Karpas-422 (cell line): ENCODE measurements around the gene TPSD1. TPM values are rescaled to one million over a fixed set of nuclear protein-coding genes. Genes with fewer than 3 reads are reported as not detected.
A peak's percentile ranks its signal among the peaks of the same experiment; 100 is the strongest.
"Not testable (repeated sequence)": the region's sequence is repeated elsewhere in the genome, so short reads cannot be mapped to it uniquely, and the experiment has no call there.

Source experiments
- DNase-seq: peaks from one replicate; pipeline ENCODE4 v3.0.0-alpha.2; 2015
- H2AFZ ChIP-seq: fragments of 200-600 bp; sonication (generic); 2 replicates; pipeline ENCODE4 v1.6.1; 2014; ENCODE audit warnings: antibody characterized with exemption, low read length, mixed read lengths
- H3K27ac ChIP-seq: fragments of 200-600 bp; sonication (generic); 2 replicates; pipeline ENCODE4 v1.5.1; 2014; ENCODE audit warnings: mild to moderate bottlenecking, low read length, moderate library complexity
- H3K27me3 ChIP-seq: fragments of 200-600 bp; sonication (generic); 2 replicates; pipeline ENCODE4 v1.6.1; 2014; ENCODE audit warnings: low read length, mixed read lengths
- H3K36me3 ChIP-seq: fragments of 200-600 bp; sonication (generic); 2 replicates; pipeline ENCODE4 v1.6.1; 2014; ENCODE audit warnings: low read length, mixed read lengths; ENCODE audit not compliant: insufficient read depth
- H3K4me1 ChIP-seq: fragments of 200-600 bp; sonication (generic); 2 replicates; pipeline ENCODE4 v1.6.1; 2014; ENCODE audit warnings: mild to moderate bottlenecking, low read length, mixed read lengths
- H3K4me2 ChIP-seq: fragments of 200-600 bp; sonication (generic); 2 replicates; pipeline ENCODE4 v1.6.1; 2014; ENCODE audit warnings: low read length, low read depth, mild to moderate bottlenecking; ENCODE audit not compliant: poor library complexity, severe bottlenecking
- H3K4me3 ChIP-seq: fragments of 200-600 bp; sonication (generic); 2 replicates; pipeline ENCODE4 v1.5.1; 2014; ENCODE audit warnings: mild to moderate bottlenecking, antibody characterized with exemption, low read length, mixed read lengths
- H3K79me2 ChIP-seq: fragments of 200-600 bp; sonication (generic); 2 replicates; pipeline ENCODE4 v1.6.1; 2014; ENCODE audit warnings: mild to moderate bottlenecking, low read length, mixed read lengths
- H3K9ac ChIP-seq: fragments of 200-600 bp; sonication (generic); 2 replicates; pipeline ENCODE4 v1.6.0; 2014; ENCODE audit warnings: low read length
- H3K9me2 ChIP-seq: fragments of 200-600 bp; sonication (generic), shearing (Covaris generic); replicated peaks from 2 replicates; pipeline ENCODE4 v1.6.0; 2014; ENCODE audit warnings: mild to moderate bottlenecking, low read length, moderate library complexity; ENCODE audit not compliant: insufficient read depth
- H3K9me3 ChIP-seq: fragments of 300-700, 200-600 bp; sonication (generic); 2 replicates; pipeline ENCODE4 v1.6.1; 2014; ENCODE audit warnings: low read length, mixed read lengths
- H4K20me1 ChIP-seq: fragments of 200-600 bp; sonication (generic); 2 replicates; pipeline ENCODE4 v1.6.1; 2014; ENCODE audit warnings: mild to moderate bottlenecking, antibody characterized with exemption, low read length, low read depth; ENCODE audit not compliant: insufficient read depth
- total RNA-seq: library from RNA; depleted of rRNA; stranded (reverse); fragments of >200 nt; shearing (Covaris generic); gene quantifications from 2 replicates; pipeline ENCODE4 v1.2.3, GENCODE V29; 2014; ENCODE audit warnings: low replicate concordance

Gene TPSD1
- total RNA-seq, 1 experiment from 2014 or later = not detected

GRCh38 chr16:1253701-1254364 lies 2.0 kb upstream of the TPSD1 start:
- H4K20me1 ChIP-seq, H3K9me2 ChIP-seq, H3K9me3 ChIP-seq, H3K4me2 ChIP-seq, DNase-seq, H3K36me3 ChIP-seq, H3K27me3 ChIP-seq, H3K4me1 ChIP-seq, H3K4me3 ChIP-seq, H2AFZ ChIP-seq, H3K9ac ChIP-seq, H3K27ac ChIP-seq, H3K79me2 ChIP-seq: not testable (repeated sequence)

DNA sequence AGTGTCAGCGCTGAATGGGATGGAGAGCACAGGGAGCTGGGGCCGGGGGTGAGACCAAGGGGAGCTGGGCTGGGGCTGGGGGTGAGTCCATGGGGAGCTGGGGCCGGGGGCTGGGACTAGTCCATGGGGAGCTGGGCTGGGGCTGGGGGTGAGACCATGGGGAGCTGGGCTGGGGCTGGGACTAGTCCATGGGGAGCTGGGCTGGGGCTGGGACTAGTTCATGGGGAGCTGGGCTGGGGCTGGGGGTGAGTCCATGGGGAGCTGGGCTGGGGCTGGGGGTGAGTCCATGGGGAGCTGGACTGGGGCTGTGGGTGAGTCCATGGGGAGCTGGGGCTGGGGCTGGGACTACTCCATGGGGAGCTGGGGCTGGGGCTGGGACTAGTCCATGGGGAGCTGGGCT lies 1.0 kb upstream of the TPSD1 start:
- H3K36me3 ChIP-seq, H3K79me2 ChIP-seq: not testable (repeated sequence)

GRCh38 chr16:1256296-1256873 lies 516 bp downstream of the TPSD1 start:
- H3K27me3 ChIP-seq, H3K9me2 ChIP-seq, H3K27ac ChIP-seq, H3K9me3 ChIP-seq, H3K4me3 ChIP-seq, H3K4me2 ChIP-seq, H3K79me2 ChIP-seq, H3K36me3 ChIP-seq, H2AFZ ChIP-seq, H3K9ac ChIP-seq, DNase-seq: not testable (repeated sequence)
- Histone ChIP-seq H3K4me1 (peaks cover 21% of the 10 kb centered on the region), H4K20me1 (peaks cover 13% of the 10 kb centered on the region; the same call in 1 of the 2 replicates)

More for the DNA sequence above, 1.0 kb upstream of the TPSD1 start:
- H3K9ac ChIP-seq, H3K9me2 ChIP-seq, H3K27ac ChIP-seq, H3K27me3 ChIP-seq, H3K4me3 ChIP-seq, H3K9me3 ChIP-seq, DNase-seq, H3K4me2 ChIP-seq, H3K4me1 ChIP-seq, H2AFZ ChIP-seq: not testable (repeated sequence)
- H4K20me1 ChIP-seq = peaks cover 11% of the 10 kb centered on the region; the same call in 1 of the 2 replicates

- H2AFZ ChIP-seq = no peak overlapping the region
- DNase-seq = no peak
- no peaks in the 10 kb centered on the region for H3K27me3 ChIP-seq
- no peak overlapping the region for H3K9ac ChIP-seq
- no peak overlapping the region for H3K4me2 ChIP-seq
- H3K9me2 ChIP-seq = no peaks in the 10 kb centered on the region
- H4K20me1 ChIP-seq = peaks cover 13% of the 10 kb centered on the region; the same call in 1 of the 2 replicates
- H3K4me3 ChIP-seq = no peak overlapping the region
- no peaks in the 10 kb centered on the region for H3K9me3 ChIP-seq
- H3K79me2 ChIP-seq = no peaks in the 10 kb centered on the region
- peaks cover 26% of the 10 kb centered on the region for H3K4me1 ChIP-seq
- no peaks in the 10 kb centered on the region for H3K36me3 ChIP-seq
- H3K27ac ChIP-seq = no peak overlapping the region
These were observed 1.0 kb downstream of the TPSD1 start for GRCh38 chr16:1256874-1257322.

DNA sequence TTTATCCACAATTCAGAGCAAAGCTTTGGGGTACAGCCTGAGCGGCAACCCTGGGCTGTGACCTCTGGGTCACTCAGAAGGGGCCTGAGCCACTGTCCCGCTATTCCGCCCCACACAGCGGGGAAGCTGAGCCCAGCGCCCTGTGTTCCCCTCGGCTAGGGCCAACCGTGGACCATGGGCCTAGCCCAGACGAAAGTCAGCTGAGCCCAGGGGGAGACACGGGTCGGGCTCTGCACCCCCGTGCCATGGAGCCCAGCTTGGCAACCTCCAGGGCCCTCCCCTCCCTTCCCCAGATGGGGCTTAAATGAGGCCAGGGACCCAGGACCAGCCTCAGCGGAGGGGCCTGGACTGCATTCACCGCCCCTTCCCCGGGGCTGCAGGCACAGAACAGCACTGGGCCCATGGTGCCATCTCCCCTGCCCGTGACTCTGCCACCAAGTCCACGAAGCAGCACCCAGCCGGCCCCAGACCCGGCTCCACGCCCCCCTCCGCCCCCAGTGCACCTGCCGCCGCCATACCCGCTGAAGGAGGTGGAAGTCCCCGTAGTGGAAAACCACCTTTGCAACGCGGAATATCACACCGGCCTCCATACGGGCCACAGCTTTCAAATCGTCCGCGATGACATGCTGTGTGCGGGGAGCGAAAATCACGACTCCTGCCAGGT lies 1.8 kb downstream of the TPSD1 start:
- no peak overlapping the region for H3K4me3 ChIP-seq
- no peak overlapping the region for H2AFZ ChIP-seq
- H3K79me2 ChIP-seq = no peaks in the 10 kb centered on the region
- H3K4me1 ChIP-seq = peaks cover 26% of the 10 kb centered on the region
- H3K36me3 ChIP-seq = no peaks in the 10 kb centered on the region
- no peak overlapping the region for H3K27ac ChIP-seq
- H3K9me3 ChIP-seq = no peaks in the 10 kb centered on the region
- H3K27me3 ChIP-seq = no peaks in the 10 kb centered on the region
- no peak overlapping the region for H3K9ac ChIP-seq
- H3K9me2 ChIP-seq = no peaks in the 10 kb centered on the region
- no peak overlapping the region for H3K4me2 ChIP-seq
- DNase-seq = no peak
- H4K20me1 ChIP-seq = peaks cover 13% of the 10 kb centered on the region; the same call in 1 of the 2 replicates

- no peaks in the 10 kb centered on the region for H3K36me3 ChIP-seq
- H3K4me2 ChIP-seq = no peak overlapping the region
- H3K27me3 ChIP-seq = no peaks in the 10 kb centered on the region
- H4K20me1 ChIP-seq = peaks cover 13% of the 10 kb centered on the region; the same call in 1 of the 2 replicates
- no peak overlapping the region for H3K4me3 ChIP-seq
- H3K9me3 ChIP-seq = no peaks in the 10 kb centered on the region
- H3K9me2 ChIP-seq = no peaks in the 10 kb centered on the region
- no peaks in the 10 kb centered on the region for H3K79me2 ChIP-seq
- no peak overlapping the region for H2AFZ ChIP-seq
- H3K9ac ChIP-seq = no peak overlapping the region
- H3K27ac ChIP-seq = no peak overlapping the region
- peaks cover 26% of the 10 kb centered on the region for H3K4me1 ChIP-seq
- DNase-seq = peak; percentile 53
These were observed 2.3 kb downstream of the TPSD1 start for GRCh38 chr16:1258225-1258600.

- Histone ChIP-seq H3K4me3 (no peak overlapping the region), H3K9me2 (no peaks in the 10 kb centered on the region), H3K9ac (no peak overlapping the region), H2AFZ (no peak overlapping the region), H3K4me2 (no peak overlapping the region), H3K79me2 (no peaks in the 10 kb centered on the region), H4K20me1 (peaks cover 13% of the 10 kb centered on the region; the same call in 1 of the 2 replicates), H3K4me1 (peaks cover 26% of the 10 kb centered on the region), H3K9me3 (no peaks in the 10 kb centered on the region), H3K36me3 (no peaks in the 10 kb centered on the region), H3K27me3 (no peaks in the 10 kb centered on the region), H3K27ac (no peak overlapping the region)
- DNase-seq = no peak
These were observed 3.3 kb downstream of the TPSD1 start for GRCh38 chr16:1258906-1259759.

DNA sequence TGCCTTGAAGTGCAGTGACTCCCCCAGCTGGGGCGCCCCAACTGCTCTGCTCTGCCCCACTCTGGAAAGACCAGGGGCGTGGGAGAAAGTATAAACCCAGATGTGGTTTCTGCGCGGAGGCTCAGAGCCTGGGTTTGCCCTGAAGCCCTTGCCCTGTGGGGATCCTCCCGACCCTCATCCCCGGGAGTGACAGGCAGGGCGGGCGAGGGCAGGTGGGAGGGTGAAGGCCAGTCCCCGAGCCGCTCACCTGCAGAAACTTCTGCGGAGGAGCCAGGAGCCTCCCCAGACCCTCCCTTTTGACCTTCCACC lies 3.8 kb downstream of the TPSD1 start:
- no peak overlapping the region for H3K4me3 ChIP-seq
- DNase-seq = no peak
- no peaks in the 10 kb centered on the region for H3K36me3 ChIP-seq
- H3K79me2 ChIP-seq = no peaks in the 10 kb centered on the region
- no peak overlapping the region for H3K27ac ChIP-seq
- H2AFZ ChIP-seq = no peak overlapping the region
- no peak overlapping the region for H3K9ac ChIP-seq
- no peaks in the 10 kb centered on the region for H3K9me2 ChIP-seq
- H3K27me3 ChIP-seq = no peaks in the 10 kb centered on the region
- H3K4me1 ChIP-seq = peaks cover 26% of the 10 kb centered on the region
- H3K4me2 ChIP-seq = no peak overlapping the region
- peaks cover 13% of the 10 kb centered on the region; the same call in 1 of the 2 replicates for H4K20me1 ChIP-seq
- no peaks in the 10 kb centered on the region for H3K9me3 ChIP-seq
